ENCODE data around the gene CACNA1C.

Gene CACNA1C

DNA sequence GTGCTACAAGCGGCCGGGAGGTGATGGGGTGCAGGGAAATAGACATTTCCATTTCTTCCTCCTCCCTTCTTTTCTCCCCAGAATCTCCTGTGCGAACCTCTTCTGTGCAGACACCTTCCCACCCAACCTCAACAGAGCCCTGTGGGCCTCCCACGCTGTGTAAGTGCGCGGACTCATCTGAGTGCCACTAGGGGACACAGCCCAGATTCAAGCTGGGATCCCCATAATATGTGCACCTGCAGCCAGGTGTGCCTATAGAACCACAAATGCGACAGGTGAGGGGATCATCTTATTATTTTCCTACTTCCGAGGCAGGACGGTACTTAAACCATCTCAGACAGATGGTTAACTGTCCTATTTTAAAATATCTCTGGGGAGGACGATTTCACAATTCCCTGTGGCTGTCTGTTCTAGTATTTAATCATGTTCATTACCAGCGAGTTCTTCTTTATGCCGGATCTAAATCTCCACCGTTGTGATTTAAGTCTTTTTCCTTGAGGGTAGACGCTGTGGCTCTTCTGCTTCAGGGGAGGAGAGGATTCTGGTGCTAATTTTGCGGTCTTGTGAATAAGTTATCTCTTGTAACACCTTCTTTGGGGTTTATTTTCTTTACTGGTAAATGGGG lies 17.2 kb upstream of the CACNA1C start:
- peak in 1 of 2 experiments; percentile 33 for DNase-seq

DNA sequence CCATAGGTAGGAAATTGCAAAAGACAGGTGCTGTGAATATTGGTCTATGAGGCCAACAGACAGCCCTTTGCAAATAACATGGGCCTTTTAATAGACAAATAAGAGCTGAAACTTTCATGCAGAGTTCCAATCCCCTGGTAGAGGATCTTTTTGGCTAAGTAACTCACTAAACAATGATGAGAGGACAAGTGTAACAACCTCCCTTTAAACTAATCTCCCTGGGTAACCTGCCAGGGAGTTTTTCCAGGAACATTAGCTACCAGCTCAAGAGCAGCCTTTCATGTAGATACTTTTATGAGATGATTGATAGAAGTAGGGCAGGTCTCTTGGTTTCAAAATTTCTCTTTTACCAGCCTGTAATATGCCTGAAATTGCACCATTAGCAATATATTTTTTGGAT lies 13.8 kb upstream of the CACNA1C start:
- no peak for DNase-seq

DNA sequence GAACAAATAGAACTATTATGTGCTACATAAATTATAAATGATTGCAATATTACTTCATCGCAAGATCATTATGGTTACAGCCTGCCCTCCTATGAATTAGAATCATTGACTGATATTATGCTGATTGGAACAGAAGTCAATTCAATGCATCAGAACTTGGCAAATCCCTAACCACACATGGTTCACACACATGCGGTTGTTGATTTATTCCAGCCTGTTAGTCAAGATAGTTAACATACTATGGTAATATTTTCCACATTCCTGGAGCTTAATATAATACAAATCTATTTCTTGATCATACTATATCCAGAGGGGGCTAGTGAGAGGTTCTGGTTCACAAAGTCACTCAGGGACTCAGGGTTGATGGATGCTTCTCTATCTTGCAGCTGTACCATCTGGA lies 9.7 kb upstream of the CACNA1C start:
- DNase-seq = no peak

- no peak for DNase-seq
These were observed 8.6 kb upstream of the CACNA1C start for GRCh38 chr12:2044165-2044564.

DNA sequence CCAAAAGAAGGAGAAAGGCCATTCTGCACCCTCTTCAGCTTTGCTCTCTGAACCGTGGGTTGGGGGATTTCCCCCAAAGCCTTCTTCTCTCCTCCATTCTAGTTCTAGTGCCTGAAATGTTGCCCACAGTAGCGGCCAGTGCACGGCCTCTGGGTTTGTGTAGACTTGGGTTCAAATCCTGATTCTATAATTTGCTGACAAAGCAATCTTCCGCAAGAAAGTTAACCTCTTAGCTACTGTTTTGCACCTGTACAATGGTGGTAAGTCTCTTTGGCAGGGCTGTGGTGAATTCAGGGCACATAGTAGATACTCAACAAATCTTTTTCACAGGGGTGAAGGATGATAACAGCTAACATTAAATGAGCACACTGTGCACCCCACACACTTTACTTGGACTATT lies 5.8 kb upstream of the CACNA1C start:
- DNase-seq = no peak

DNA sequence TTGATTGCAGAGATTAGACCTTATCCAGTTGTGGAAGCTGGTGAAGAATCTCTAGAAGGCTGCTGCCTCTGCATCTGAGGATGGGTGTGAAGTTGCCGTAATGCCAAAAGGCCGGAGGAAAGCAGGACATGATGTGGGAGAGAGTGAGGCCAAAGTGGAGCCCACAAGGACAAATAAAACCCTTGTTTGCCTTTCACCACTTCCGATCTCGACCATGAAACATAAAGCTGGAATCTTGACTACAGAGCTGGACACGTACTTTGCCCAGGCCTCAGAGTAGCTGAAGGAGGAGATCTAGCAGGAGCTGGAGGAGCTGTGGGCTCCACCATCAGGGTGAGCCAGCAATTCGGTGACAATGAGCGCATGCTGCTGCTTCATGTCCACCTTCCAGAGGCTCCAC lies 5.0 kb upstream of the CACNA1C start:
- no peak for DNase-seq

GRCh38 chr12:2049604-2050540 lies 2.9 kb upstream of the CACNA1C start:
- DNase-seq = no peak

DNA sequence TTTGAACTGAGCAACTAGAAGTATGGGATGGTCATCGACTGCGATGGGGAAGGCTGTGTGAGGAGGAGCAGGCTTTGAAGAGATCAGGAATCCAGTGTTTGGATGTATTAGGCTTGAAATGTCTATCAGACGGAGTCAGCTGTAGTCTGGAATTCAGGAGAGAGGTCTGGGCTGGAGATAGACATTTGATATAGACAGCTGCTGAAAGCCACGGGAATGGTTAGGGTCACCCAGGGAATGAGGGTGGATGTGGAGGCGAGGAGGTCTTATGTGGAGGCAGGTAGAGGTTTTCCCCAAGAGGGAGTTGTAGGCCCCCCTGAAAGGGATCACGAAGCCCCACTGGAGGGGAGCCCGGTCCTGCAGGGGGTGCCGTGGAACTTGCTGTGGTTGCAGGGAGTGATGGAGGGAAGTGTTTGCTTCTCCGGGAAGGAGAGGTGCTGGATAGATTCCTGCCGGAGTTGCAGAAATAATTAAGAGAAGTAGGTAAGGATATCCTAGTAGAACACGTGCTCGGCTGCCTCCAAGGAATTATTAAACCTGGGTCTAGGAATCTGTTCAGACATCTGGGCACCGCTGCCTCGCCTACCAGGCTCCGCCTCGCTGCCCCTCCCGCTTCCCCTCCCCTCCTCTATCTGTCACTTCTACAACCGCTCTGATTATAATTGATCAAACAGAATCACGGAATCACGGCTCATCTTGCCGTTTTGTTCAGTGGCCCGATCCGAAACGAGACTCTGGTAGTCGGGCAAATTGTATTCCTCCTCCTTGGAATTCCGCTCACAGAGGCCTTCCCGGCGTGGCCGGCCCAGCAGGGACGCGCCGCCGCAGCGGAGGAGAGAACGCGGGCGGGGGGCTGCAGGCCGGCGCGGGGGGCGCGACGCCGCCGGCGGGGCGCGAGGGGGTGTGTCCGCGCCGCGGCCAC lies 826 bp upstream of the CACNA1C start:
- peak in 1 of 2 experiments; percentile 35 for DNase-seq

GRCh38 chr12:2053691-2054090 lies 904 bp downstream of the CACNA1C start:
- peak in 1 of 2 experiments; percentile 35 for DNase-seq

DNA sequence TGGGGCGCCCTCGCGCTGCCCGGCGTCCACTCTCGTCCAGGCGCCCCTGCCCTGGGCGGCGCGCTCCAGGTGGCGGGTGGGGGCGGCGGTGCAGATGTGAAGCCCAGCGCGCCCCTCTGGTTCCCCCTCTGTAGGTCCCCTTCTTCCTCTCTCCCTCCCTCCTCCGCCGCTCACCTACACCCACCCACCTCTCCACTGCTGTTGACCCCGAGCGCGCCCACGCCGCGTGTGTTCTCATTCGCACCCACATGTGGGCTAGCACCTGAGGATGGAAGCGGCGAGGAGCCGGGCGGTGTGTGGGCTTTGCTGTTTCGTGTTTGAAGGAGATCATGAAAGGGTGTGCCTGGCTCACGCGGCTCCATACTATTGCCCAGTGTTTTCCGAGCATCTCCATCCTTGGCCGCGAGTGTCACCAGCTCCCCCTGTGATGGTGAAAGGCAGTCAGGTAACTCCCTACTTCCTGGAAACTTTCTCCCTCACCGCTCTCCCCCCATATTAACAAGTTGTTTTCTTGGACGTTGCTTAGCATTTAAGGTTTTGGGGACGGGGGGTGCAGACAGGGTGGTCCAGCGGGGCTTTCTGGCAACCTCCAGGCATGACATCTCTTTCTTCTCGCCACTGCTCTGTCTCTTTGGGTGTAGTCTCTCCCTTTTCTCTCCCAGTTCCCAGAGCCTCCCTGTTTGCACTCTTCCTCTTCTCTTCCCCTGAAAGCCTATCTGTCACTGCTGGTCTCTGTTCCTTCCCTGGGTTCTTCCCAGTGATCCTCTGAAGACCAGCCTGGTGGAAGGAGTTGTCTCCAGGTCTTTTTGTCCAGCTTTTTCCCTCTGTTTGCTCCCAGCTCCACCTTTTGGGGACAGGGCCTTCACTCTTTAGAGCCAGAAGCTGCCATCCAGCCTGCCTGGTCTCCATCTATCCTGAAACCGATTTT lies 1.6 kb downstream of the CACNA1C start:
- peak in 1 of 2 experiments; percentile 35 for DNase-seq

- DNase-seq = peak; percentile 48 to 75
These were observed 4.4 kb downstream of the CACNA1C start for GRCh38 chr12:2057041-2057794.

DNA sequence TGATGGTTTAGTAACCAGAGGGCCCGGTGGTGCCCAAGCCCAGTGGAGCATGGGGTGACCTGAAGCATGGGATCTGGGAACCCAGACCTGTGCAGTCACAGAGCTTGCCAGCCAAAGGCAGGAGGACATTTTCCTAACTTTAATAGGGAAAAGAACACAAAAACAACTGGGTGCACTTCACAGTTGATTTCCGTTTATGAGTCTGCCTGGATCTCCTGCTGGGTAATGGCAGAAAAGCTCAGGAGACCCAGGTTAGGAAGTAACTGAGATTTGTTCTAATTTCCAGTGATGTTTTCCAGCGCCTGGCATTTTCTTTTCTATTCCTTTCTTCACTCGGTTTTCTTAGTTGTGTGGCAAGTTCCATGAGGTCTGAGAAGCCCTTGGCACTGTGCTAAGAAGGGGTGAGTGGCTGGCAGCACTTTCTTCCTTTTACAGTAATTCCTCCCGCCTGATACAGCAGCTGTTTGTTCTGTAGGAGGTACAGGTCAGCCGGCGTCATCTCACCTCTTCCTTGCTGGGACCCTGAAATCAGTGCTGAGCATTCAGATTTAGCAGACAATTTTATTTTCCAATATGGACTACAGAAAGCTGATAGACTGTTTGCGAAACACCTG lies 5.1 kb downstream of the CACNA1C start:
- DNase-seq = no peak

DNA sequence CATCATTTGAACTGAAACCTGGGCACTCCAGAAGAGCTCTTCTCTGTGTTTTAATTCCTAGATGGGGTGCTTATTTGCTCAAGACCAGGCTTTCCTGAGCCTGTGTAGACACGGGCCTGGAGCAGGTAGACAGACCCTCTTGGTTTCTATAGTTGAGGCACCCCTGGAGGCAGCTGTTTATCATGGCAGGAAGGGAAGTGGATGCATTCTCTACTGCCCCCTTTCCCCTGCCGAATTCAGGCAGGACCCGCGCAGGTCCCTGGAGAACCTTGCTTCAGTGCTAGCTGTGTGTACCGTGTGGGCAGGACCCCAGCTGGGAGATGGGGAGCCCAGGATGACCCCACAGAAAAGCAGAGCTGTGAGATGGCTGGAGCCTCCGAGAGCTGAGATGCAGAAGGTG lies 6.0 kb downstream of the CACNA1C start:
- DNase-seq = no peak

- DNase-seq = no peak
These were observed 8.6 kb downstream of the CACNA1C start for GRCh38 chr12:2061402-2061801.

DNA sequence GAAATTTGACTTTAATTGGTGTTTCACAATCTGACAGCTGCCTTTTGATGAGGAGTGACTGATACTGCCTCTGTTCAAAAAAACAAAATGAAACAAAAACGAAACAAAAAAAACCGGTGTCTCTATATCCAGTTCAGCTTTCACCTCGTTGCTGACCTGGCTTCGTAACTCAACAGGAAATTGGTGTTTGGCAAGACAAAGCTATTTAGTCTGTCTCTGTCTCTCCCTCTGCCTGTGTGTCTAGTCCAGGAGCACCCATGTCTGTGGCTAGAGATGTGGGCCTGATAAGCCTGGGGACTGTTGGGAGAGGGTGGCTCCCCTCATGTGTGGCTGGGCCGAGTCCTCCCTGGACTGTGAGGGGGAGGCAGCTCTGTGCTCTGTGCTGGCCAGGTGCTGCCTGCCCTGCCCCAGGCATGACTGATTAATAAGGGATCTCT lies 11.3 kb downstream of the CACNA1C start:
- DNase-seq = no peak

DNA sequence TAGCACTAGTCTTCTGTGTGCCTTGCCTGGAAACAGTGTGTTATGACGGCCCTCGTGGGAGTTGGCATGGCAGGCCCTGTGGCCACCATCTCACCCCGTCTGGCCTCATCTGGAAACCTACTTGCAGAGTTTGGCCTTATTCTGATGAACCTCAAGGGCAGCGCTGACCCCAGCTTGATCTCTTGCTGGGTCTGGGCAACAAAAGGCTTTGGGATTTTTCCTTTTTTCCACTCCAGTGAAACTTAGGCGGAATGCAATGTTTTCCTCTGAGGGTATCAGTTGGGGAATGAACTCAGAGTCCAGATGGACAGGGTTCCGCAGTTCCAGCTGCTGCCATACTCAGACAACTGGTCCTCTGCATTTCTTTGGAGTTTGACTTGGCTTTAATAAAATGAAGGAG lies 15.9 kb downstream of the CACNA1C start:
- DNase-seq = no peak

- DNase-seq = no peak
These were observed 17.8 kb downstream of the CACNA1C start for GRCh38 chr12:2070440-2071045.

- no peak for DNase-seq
These were observed 22.0 kb downstream of the CACNA1C start for GRCh38 chr12:2074792-2075191.

DNA sequence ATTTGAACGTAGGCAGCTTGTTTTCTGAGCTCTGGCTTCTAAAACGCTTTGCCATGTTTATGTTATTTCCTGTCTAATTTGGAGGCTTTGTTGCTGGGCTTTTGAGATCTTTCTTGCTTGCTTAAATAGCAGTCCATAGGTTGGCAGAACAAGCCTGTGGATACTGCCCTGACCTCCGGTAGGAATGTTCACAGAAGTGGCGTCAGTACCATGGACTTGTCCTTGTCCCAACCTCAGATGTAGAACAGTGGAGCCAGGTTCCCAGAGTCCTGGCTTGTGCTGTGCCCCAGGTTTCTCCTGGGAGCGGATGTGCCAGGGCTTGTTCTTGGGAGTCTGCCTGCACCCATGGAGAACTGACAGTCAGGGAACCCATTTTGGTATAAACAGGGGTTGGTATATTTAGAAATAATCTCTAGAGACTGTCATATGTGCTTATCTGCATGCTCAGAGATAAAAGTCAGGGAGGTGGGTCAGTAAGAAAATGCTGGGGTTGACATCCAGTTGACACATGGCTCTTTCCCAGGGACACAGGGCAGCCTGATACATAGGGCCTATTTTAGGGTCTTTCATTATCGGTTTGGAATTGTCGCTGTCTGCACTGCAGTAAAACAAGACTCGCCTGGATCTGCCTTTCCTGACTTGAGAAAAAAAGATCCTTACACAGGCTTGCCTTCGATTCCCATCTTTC lies 22.9 kb downstream of the CACNA1C start:
- no peak for DNase-seq

GRCh38 chr12:2076196-2076570 lies 23.4 kb downstream of the CACNA1C start:
- no peak for DNase-seq

All from NCI-H524 (cell line).